IMR-90 (cell line): Measurements from ENCODE around the gene SNX30. TPM values are rescaled to one million over a fixed set of nuclear protein-coding genes. Genes with fewer than 3 reads are reported as not detected.

Experiments
- ATAC-seq: fragments of 200-7000 bp; cut with Tn5 transposase; 2 replicates; pipeline ENCODE4 v1.9.1; 2020; ENCODE audit warnings: low read depth, mild to moderate bottlenecking, moderate library complexity
- BruUV-seq: library from RNA; stranded (reverse); fragments of 400-500 nt; replicated peaks from 2 replicates; lab custom pipeline; 2021; lab: Mats Ljungman, UMichigan
- CTCF ChIA-PET: fragments of 300-600 bp; formaldehyde crosslinking; extraction: SDS; loops from one replicate; lab custom pipeline; 2021; ENCODE audit warnings: antibody characterized with exemption; lab: Yijun Ruan, JAX
- POLR2A ChIA-PET: fragments of 300-600 bp; sonication (Branson Sonifier 250); formaldehyde crosslinking; loops from one replicate; lab custom pipeline; 2022; ENCODE audit warnings: antibody characterized with exemption; ENCODE audit not compliant: unreplicated experiment; lab: Charles Lee
- DNase-seq: peaks from one replicate; pipeline ENCODE4 v3.0.0; 2013
- H2AFZ ChIP-seq: replicated peaks from 2 replicates; pipeline ENCODE3; 2013; ENCODE audit warnings: low read length, mild to moderate bottlenecking; ENCODE audit not compliant: poor library complexity
- H2AK5ac ChIP-seq: 2 replicates; pipeline ENCODE4 v1.6.1; 2013; ENCODE audit warnings: low read depth, low read length, inconsistent platforms
- H2AK9ac ChIP-seq: replicated peaks from 2 replicates; pipeline ENCODE3; 2013; ENCODE audit warnings: mild to moderate bottlenecking, low read depth, low read length, moderate library complexity; ENCODE audit not compliant: poor library complexity
- H2BK120ac ChIP-seq: 2 replicates; pipeline ENCODE4 v1.6.1; 2013; ENCODE audit warnings: low read depth, low read length, inconsistent platforms
- H2BK15ac ChIP-seq: 3 replicates; pipeline ENCODE4 v1.6.1; 2013; ENCODE audit warnings: low read depth, low read length, inconsistent platforms
- H2BK20ac ChIP-seq: 2 replicates; pipeline ENCODE4 v1.6.1; 2013; ENCODE audit warnings: low read depth, mild to moderate bottlenecking, inconsistent platforms, low read length, moderate library complexity
- H2BK5ac ChIP-seq: 2 replicates; pipeline ENCODE4 v1.6.1; 2013; ENCODE audit warnings: mild to moderate bottlenecking, low read depth, low read length, inconsistent platforms; ENCODE audit not compliant: poor library complexity, severe bottlenecking
- H3K14ac ChIP-seq: replicated peaks from 2 replicates; pipeline ENCODE4 v1.6.1; 2013; ENCODE audit warnings: low read depth, low read length, inconsistent platforms
- H3K18ac ChIP-seq: 2 replicates; pipeline ENCODE4 v1.6.1; 2013; ENCODE audit warnings: low read depth, low read length, control low read depth
- H3K23ac ChIP-seq: 2 replicates; pipeline ENCODE4 v1.6.1; 2013; ENCODE audit warnings: low read depth, low read length, inconsistent platforms
- H3K27ac ChIP-seq: 2 replicates; pipeline ENCODE4 v1.5.1; 2013; ENCODE audit warnings: mild to moderate bottlenecking, control low read depth, low read length; ENCODE audit not compliant: insufficient read depth
- H3K27me3 ChIP-seq: 2 replicates; pipeline ENCODE4 v1.6.1; 2013; ENCODE audit warnings: low read length; ENCODE audit not compliant: control insufficient read depth, insufficient read depth
- H3K36me3 ChIP-seq: 2 replicates; pipeline ENCODE4 v1.6.1; 2013; ENCODE audit warnings: low read length, mixed read lengths; ENCODE audit not compliant: control insufficient read depth, insufficient read depth
- H3K4ac ChIP-seq: 2 replicates; pipeline ENCODE4 v1.6.1; 2013; ENCODE audit warnings: low read depth, low read length, inconsistent platforms
- H3K4me1 ChIP-seq: 2 replicates; pipeline ENCODE4 v1.6.1; 2013; ENCODE audit warnings: low read length, mixed read lengths; ENCODE audit not compliant: control insufficient read depth, insufficient read depth
- H3K4me2 ChIP-seq: 2 replicates; pipeline ENCODE4 v1.6.1; 2013; ENCODE audit warnings: low read depth, mild to moderate bottlenecking, control low read depth, low read length, moderate library complexity
- H3K4me3 ChIP-seq: 2 replicates; pipeline ENCODE4 v1.5.1; 2013; ENCODE audit warnings: low read depth, mild to moderate bottlenecking, control low read depth, low read length, moderate library complexity; ENCODE audit not compliant: insufficient read depth
- H3K56ac ChIP-seq: 2 replicates; pipeline ENCODE4 v1.6.1; 2013; ENCODE audit warnings: low read length, inconsistent platforms; ENCODE audit not compliant: insufficient read depth; ENCODE audit errors: extremely low read depth
- H3K79me1 ChIP-seq, 2 experiments: 2 replicates each; pipeline ENCODE4 v1.6.1; 2013; ENCODE audit warnings: low read length in 2 of 2, inconsistent platforms in 1 of 2, low read depth in 1 of 2
- H3K9ac ChIP-seq: 2 replicates; pipeline ENCODE4 v1.6.1; 2013; ENCODE audit warnings: low read depth, low read length, control low read depth
- H3K9me1 ChIP-seq: 2 replicates; pipeline ENCODE4 v1.6.1; 2013; ENCODE audit warnings: low read length, inconsistent platforms; ENCODE audit not compliant: insufficient read depth
- H3K9me3 ChIP-seq: 2 replicates; pipeline ENCODE4 v1.6.1; 2013; ENCODE audit warnings: low read length; ENCODE audit not compliant: control insufficient read depth, insufficient read depth
- H4K20me1 ChIP-seq: 2 replicates; pipeline ENCODE4 v1.6.1; 2013; ENCODE audit warnings: low read length, inconsistent platforms; ENCODE audit not compliant: insufficient read depth
- H4K5ac ChIP-seq: 2 replicates; pipeline ENCODE4 v1.6.1; 2013; ENCODE audit warnings: mild to moderate bottlenecking, low read depth, low read length, control low read depth
- H4K8ac ChIP-seq, 2 experiments: 2 replicates each; pipeline ENCODE4 v1.6.1; 2013; ENCODE audit warnings: low read depth in 2 of 2, low read length in 2 of 2, control low read depth in 1 of 2, inconsistent platforms in 1 of 2
- H4K91ac ChIP-seq: 2 replicates; pipeline ENCODE4 v1.6.1; 2013; ENCODE audit warnings: low read depth, low read length, inconsistent platforms; ENCODE audit not compliant: insufficient read depth
- BHLHE40 ChIP-seq: fragments of 150-350 bp; IDR thresholded peaks from 2 replicates; pipeline ENCODE4 v1.6.1; 2016; ENCODE audit warnings: mild to moderate bottlenecking, low read depth, low read length
- CEBPB ChIP-seq: IDR thresholded peaks from 2 replicates; pipeline ENCODE4 v1.6.1; 2012; ENCODE audit warnings: low read depth, low read length, improper control_type of control experiment
- CHD1 ChIP-seq: IDR thresholded peaks from 2 replicates; pipeline ENCODE4 v1.6.1; 2012; ENCODE audit warnings: low read depth, low read length, improper control_type of control experiment
- FOS ChIP-seq: fragments of 150-350 bp; IDR thresholded peaks from 2 replicates; pipeline ENCODE4 v1.6.1; 2016; ENCODE audit warnings: low read depth, low read length
- MAFK ChIP-seq: IDR thresholded peaks from 2 replicates; pipeline ENCODE4 v1.6.1; 2012; ENCODE audit warnings: low read depth, low read length, improper control_type of control experiment
- MAZ ChIP-seq: IDR thresholded peaks from 2 replicates; pipeline ENCODE4 v1.6.1; 2012; ENCODE audit warnings: low read depth, mild to moderate bottlenecking, low read length, improper control_type of control experiment, moderate library complexity, borderline replicate concordance
- MXI1 ChIP-seq: IDR thresholded peaks from 2 replicates; pipeline ENCODE4 v1.6.1; 2012; ENCODE audit warnings: low read depth, mild to moderate bottlenecking, low read length, moderate library complexity, borderline replicate concordance
- NFE2L2 ChIP-seq: fragments of 150-350 bp; IDR thresholded peaks from 2 replicates; pipeline ENCODE4 v1.6.1; 2016; ENCODE audit warnings: low read depth, mild to moderate bottlenecking, low read length
- POLR2A ChIP-seq: IDR thresholded peaks from 2 replicates; pipeline ENCODE4 v1.6.1; 2012; ENCODE audit warnings: mild to moderate bottlenecking, low read depth, low read length
- RAD21 ChIP-seq: IDR thresholded peaks from 2 replicates; pipeline ENCODE4 v1.6.1; 2012; ENCODE audit warnings: low read length, improper control_type of control experiment
- RCOR1 ChIP-seq: IDR thresholded peaks from 2 replicates; pipeline ENCODE4 v1.6.1; 2012; ENCODE audit warnings: mild to moderate bottlenecking, low read length, improper control_type of control experiment; ENCODE audit not compliant: insufficient replicate concordance
- RFX5 ChIP-seq: IDR thresholded peaks from 2 replicates; pipeline ENCODE4 v1.8.0; 2012; ENCODE audit warnings: low read depth, mild to moderate bottlenecking, low read length, moderate library complexity
- SMC3 ChIP-seq: fragments of 150-350 bp; IDR thresholded peaks from 2 replicates; pipeline ENCODE4 v1.6.1; 2016; ENCODE audit warnings: low read depth, mild to moderate bottlenecking, antibody characterized with exemption, low read length, moderate library complexity
- USF2 ChIP-seq: fragments of 150-350 bp; IDR thresholded peaks from 2 replicates; pipeline ENCODE4 v1.6.1; 2017; ENCODE audit warnings: mild to moderate bottlenecking, antibody characterized with exemption, low read length, low read depth
- WGBS, 2 experiments: methylation state at CpG; one replicate each; pipeline versions ENCODE4 v1.1.5 to v1.1.7; 2013; ENCODE audit warnings: missing lambda C conversion rate in 2 of 2; ENCODE audit not compliant: insufficient read length in 1 of 2; ENCODE audit errors: extremely low coverage in 2 of 2; 5-methylcytosine and 5-hydroxymethylcytosine counted together
- dilution Hi-C: fragments of 300-500 bp; cut with HindIII; formaldehyde crosslinking; loops from one replicate; pipeline ENCODE4 v1.14.3; 2018; ENCODE audit warnings: low sequenced_read_pairs; ENCODE audit not compliant: unreplicated experiment
- in situ Hi-C: fragments of 300-500 bp; cut with MboI; formaldehyde crosslinking; loops from 3 replicates; pipeline ENCODE4 v1.14.3; 2019; ENCODE audit warnings: low sequenced_read_pairs, inconsistent platforms, mixed read lengths
- intact Hi-C: fragments of 100-400 bp; cut with micrococcal nuclease; formaldehyde crosslinking; loops from 2 replicates; pipeline ENCODE4 v1.10.0; 2022
- polyA plus RNA-seq, 3 experiments: library from polyadenylated mRNA; depleted of rRNA; stranded (reverse); fragments of >200 nt; gene quantifications; 2 replicates each; pipeline ENCODE4 v1.2.3, GENCODE V29; 2012; ENCODE audit warnings: low replicate concordance in 1 of 3
- total RNA-seq: library from RNA; depleted of rRNA; stranded (reverse); fragments of >200 nt; gene quantifications from 2 replicates; pipeline ENCODE4 v1.2.3, GENCODE V29; 2012
- TF ChIP-seq, protein P1 (sequence below): conservative IDR thresholded peaks from 2 replicates; pipeline ENCODE4 v1.5.1; 2012; ENCODE audit warnings: mild to moderate bottlenecking, low read depth, low read length, improper control_type of control experiment

The SNX30 gene
- total and polyA plus RNA-seq, 2 of the 4 experiments (the other 2 are of a cell fraction): 8.0 to 18.8 TPM

DNA sequence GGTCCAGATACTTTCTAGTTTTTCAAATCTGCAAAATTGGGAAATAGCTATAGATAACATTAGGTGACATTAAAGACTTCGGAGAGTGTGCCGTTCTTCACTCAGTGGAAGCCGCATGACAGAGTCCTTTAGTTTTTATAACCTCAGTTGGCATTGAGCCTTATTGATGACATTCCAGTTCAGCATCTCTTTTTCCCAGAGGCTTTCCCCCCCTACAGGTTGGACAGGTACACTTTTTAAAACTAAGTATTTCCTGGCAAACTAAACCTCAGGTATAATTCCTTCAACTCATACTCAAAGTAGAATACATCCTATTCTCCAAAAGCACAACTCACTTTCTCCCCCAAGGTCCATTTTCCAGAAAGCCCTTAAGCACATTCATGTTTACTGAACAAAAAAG is 81.4 kb downstream of the SNX30 start:
- Histone ChIP-seq H4K20me1 (no peaks in the 10 kb centered on the region), H3K56ac (no peak overlapping the region), H2BK20ac (no peak overlapping the region), H3K18ac (no peak overlapping the region), H2AK9ac (no peak overlapping the region), H3K9me3 (no peaks in the 10 kb centered on the region), H3K27me3 (no peaks in the 10 kb centered on the region), H3K9ac (no peak overlapping the region), H3K23ac (no peak overlapping the region), H3K4me2 (no peak overlapping the region), H4K5ac (no peak overlapping the region), H3K9me1 (0 out of 2 replicates have a peak, but pooled peaks cover 3% of the 10 kb centered on the region), H3K4me3 (no peak overlapping the region), H2BK120ac (no peak overlapping the region), H4K91ac (no peak overlapping the region), H2AFZ (no peak overlapping the region), H3K4me1 (no peaks in the 10 kb centered on the region), H3K36me3 (peaks cover 12% of the 10 kb centered on the region), H3K4ac (no peak overlapping the region), H2BK15ac (no peak overlapping the region), H3K14ac (no peak overlapping the region), H2BK5ac (no peak overlapping the region), H3K27ac (no peak overlapping the region), H3K79me1 (no peaks in the 10 kb centered on the region; a peak in 1 of 4 replicates), H4K8ac (no peak overlapping the region), H2AK5ac (no peak overlapping the region)
- dilution Hi-C loops: no loop called here
- 72% methylated on average over 3 of the region's 3 CpGs; no CpG with 5 or more reads in 1 of the 2 experiments for WGBS, 2 experiments
- CTCF ChIA-PET: interaction anchor here (1.0 kb wide), 1 partner anchor 12 kb away, joined by 3 read pairs; no protein-coding TSS in a partner anchor
- TF ChIP-seq RCOR1 (no peak), BHLHE40 (no peak), FOS (no peak), CHD1 (no peak), NFE2L2 (no peak), SMC3 (no peak), CEBPB (no peak), USF2 (no peak), RAD21 (no peak), MAZ (no peak), RFX5 (no peak), POLR2A (no peak), MXI1 (no peak), MAFK (no peak)
- TF ChIP-seq, protein P1, sequence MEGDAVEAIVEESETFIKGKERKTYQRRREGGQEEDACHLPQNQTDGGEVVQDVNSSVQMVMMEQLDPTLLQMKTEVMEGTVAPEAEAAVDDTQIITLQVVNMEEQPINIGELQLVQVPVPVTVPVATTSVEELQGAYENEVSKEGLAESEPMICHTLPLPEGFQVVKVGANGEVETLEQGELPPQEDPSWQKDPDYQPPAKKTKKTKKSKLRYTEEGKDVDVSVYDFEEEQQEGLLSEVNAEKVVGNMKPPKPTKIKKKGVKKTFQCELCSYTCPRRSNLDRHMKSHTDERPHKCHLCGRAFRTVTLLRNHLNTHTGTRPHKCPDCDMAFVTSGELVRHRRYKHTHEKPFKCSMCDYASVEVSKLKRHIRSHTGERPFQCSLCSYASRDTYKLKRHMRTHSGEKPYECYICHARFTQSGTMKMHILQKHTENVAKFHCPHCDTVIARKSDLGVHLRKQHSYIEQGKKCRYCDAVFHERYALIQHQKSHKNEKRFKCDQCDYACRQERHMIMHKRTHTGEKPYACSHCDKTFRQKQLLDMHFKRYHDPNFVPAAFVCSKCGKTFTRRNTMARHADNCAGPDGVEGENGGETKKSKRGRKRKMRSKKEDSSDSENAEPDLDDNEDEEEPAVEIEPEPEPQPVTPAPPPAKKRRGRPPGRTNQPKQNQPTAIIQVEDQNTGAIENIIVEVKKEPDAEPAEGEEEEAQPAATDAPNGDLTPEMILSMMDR: no peak
- BruUV-seq: no TSS peak
- DNase-seq (no peak), ATAC-seq (no peak)
- POLR2A ChIA-PET: no interaction called here
- intact Hi-C loops: no loop called here
- in situ Hi-C loops: no loop called here
